HG02973 (cell line): ENCODE data around the gene LRRC28.

Experiments used
- ATAC-seq: cut with Tn5 transposase; IDR thresholded peaks from one replicate; pipeline ENCODE4 v1.9.1; 2021; ENCODE audit warnings: moderate library complexity; ENCODE audit not compliant: unreplicated experiment

LRRC28 gene

DNA sequence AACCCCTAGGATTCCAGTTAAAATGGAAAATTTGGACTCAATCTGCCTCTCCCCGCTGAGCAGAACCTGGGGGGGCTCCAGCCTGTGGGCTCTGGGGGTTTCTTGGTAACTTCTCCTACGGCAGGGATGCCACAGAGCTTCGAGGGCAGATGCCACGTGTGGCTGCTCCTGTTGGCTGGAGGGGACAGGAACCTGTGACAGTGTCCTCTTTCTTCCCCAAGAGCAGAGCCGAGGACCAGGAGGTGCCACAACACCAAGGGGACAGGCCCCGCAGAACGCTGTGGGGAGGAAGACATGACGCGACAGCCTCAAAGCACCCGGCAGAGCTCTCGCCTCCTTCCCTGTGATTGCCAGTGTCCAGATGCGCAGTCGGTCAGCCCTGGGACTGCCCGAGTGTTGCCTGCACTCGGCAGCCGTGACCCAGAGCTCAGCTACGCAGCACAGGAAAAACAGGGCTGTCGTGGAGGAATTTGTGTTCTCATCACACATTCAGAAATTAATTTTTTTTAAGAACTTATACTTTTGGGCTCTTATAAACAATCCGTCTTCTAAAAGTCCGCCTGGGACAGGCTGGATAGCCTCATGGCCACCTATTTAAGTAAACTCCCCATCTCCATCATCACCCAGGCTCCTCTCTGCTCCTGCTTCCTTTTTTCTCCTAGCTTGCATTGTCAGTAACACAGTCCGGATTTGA lies 182.6 kb downstream of the LRRC28 start:
- ATAC-seq = no peak

DNA sequence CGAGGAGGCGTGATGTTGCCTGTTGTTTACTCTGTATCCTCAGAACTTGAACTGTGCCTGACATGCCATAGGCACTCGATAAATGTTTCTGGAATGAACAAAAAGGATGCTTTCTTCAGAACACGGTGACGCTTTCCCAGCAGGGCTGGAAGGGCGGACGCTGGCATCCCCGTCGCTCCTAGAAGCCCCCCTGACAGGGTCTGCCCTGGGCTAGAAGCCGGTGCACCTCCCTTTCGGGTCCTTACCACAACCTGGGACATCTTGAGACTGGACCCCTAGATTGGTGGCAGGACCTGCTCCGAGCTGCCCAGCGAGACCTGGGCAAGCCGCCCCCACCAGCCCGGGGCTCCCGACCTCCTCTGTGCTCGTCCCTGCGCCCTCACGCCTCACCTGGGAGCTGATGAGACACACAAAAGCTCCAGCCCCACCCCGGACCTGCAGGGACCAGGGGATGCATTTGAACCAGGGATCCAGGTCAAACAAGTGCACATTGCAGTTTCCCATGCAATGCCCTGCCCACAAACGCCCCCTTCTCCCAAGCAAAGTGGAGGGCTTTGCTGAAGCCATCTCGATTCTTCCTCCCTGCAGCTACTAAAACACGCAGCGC lies 183.3 kb downstream of the LRRC28 start:
- no peak for ATAC-seq

DNA sequence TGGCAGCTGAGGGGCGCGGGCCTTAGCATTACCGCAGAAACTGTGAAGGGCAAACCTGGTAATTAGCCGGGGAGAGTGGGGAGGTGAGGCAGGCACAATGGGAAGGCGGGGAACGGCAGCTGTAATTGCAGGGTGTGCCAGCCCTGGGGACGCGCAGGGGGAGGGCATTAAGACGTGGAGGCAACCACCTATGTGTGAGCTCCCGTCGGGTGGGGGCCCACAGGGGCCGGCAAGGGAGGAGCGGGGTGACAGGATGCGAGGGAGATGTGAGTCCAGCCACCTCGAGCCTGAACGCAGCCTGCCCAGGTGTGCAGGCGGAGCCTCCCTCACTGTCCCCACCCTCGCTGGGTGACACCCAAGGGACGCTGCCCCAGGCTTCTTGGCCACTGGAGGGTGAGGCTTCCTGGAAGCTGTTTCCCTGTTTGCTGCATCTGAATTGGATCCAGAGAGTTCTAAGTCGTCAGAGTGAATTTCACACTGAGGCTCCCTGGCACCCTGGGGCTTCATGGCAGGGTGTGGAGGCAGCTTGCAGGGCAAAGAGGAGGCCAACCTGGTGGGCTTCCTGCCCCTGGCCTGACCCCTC lies 183.9 kb downstream of the LRRC28 start:
- ATAC-seq = no peak

DNA sequence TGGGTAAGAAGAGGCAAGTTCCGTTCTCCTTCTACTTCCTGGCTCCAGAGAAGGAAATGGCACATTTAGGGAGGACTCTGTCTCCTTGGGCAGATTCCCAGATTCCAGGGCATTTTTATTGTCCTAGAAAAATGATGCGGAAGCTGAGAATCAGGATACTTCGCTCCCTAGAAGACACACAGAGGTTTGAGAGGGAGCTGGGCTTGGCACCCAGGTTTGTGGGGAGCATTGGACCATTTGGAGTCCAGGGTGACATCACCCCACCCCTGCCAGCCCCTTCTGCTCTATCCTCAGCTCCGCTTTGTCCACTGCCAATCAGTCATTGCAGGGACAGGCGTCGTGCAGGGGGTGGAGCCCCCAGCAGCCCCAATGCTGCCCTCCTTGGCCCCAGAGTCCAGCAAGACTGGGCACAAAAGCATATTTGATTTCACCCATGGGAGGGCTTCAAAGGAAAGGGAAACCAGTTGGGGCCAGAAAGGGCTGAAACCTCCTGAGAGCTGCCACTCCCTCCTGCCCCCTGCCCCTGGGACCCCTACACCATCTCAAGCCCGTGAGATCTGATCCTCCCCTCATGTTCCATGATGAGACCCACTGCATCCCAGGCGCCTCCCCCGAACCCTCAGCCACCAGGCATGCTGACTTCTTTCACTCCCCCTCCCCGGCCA lies 184.7 kb downstream of the LRRC28 start:
- no peak for ATAC-seq

DNA sequence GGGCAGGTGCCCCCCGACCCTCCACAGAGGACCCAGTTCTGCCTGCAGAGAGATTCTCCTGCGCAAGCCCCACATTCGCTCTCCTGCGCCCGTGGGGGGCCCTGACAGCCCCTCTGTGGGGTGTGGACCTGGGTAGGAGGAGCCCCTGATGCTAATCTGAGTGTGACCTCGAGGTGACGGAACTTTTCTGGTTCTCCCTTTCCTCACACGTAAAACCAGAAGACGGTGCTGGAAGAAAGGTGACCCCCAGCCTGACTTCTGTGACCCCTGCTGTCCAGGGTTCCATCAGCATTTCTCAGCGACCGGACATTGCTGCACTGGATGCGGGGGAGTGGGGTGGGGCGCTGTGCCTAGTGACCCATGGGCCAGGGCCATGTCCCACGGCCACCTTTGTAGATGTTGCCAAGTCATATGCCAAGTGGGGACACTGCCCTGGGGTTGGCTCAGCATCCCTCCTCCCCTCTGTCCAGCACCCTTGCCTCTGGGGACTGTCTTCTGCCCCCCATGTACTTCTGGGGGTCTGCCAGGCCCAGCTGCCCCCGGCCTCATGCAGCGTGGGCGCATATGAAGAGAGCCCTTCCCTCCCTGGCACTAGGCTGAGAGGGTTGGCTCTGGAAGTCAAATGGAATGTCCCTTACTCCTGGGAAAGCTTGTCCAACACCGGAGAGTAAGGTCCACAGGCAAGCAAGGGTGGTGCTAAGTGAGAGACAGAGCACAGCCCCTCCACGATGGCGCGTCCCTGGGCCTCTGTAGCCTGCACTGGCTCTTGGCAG lies 185.4 kb downstream of the LRRC28 start:
- no peak for ATAC-seq

DNA sequence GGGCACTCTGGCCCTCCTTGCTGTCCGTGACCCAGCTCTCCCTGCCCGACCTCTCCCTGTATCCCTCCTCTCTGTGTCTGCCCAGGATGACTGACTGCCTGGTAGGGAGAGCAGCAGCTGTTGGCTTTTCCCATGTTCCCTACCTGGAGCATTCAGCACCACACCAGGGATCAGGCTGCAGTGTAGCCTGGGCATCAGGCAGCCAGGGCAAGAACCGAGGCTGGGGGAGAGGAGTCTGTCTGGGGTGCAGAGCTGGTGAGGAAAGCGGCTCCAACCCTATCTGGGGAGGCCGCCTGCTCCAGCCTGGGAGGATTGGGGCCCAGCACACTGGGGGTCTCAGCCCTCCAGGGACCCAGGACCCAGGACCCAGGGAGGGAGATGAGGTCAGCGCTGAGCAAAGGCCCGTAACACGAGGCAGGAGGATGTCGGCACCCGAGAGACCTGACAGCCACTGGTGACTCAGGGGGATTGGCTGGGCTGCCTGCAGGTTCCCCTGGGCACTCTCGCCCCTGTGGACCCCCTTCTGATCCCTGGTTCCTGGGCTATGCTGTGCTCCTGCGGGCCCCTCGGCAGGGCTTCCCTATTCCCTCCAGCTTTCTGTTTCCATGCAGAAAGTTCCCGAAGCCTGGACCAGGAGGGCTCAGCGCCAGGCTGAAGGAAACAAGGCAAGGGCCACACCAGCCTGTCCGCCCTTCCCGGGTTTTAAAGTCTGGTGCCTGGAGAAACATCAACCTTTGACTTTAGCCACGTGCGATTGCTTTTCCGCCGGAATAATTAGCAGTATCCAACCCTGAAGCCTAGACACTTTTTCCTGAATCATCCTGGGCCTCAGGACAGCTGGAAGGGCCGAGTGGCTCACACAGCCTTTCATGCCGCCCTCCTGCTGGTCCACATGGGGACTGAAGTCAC lies 186.3 kb downstream of the LRRC28 start:
- no peak for ATAC-seq

DNA sequence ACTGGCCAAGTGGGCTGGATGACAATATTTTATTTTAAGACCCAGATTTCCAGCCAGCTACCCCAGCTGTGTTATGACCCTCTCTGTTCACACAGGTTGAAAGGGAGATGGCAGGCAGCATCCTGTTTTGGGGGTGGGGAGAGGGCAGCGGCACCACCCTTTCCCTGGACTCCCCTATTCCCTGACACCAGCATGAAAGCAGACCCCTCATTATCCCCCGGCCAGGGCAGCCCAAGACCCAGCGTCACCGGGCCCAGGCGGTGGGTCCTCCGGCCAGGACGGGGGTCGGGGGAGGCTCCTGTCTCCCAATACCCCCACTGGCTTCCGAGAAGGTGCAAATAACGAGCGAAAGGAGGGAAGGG lies 186.9 kb downstream of the LRRC28 start:
- no peak for ATAC-seq

DNA sequence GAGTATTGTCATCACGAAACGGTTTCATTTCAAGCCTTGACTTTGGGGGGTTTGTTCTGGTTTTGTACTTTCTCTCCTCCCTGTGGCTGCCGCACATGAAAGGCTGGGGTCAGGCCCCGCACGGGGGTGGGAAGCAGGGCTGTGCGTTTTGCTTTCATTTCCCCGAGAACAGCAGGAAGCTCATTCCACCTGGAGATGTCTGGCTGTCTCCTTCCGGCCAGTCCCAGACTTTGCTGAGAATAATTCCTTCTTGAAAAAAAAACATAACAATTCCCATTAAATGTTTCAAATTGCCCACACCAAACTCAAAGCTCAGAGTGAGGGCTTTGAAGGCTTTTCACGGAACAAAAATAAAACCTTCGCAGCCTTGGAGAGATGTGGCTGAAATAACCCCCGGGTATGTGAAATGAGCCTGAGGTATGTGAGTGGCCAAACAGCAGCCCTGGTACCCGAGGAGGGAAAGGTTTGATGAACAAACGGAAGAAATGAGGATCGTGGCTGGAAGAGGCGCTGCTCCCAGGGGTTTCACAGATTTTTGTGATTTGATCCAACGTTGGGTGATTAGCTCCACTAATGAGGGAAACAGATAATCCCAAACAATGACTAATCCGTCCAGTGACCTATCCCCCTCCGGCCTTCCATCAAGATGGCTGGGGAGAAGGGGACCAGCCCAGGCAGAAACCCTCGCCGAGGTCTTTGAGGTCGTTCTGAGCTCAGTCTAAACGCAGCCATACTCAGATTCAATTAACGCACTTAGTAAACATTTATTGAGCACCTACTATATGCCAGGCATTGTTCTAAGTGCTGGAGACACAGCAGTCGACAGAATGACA lies 187.6 kb downstream of the LRRC28 start:
- no peak for ATAC-seq

DNA sequence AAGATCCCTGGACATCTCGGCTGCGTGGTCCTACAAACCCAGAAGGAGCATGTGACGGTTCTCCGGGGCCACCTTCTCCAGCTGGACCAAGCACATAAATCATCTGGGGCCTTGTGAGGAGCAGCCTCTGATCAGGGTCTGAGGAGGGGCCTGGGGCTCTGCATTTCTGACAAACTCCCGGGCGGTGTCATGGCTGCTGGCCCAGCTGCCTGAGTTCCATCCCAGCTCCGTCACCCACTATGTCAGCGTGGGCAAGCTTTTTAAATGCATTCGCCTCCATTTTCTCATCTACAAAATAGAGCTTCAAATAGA lies 188.2 kb downstream of the LRRC28 start:
- no peak for ATAC-seq

DNA sequence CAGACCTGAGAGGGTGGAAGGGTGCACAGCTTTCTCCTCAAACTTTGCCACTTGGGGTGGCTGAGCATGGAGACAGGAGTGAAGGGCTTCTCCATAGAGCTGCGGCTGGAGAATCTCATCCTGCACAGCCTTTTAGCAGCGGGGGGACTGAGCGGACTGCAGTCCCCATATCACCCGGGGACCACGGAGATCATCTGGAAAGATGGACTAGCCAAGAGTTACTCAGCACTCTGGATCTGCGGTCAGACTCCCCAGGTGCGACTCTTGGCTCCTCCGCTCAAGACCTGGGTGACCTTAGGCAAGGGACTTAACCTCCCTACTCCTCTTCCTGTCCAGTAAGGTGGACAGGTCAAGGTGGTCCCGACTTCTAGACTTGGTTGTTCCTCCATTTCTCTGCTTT lies 188.7 kb downstream of the LRRC28 start:
- no peak for ATAC-seq
